SH-SY5Y (cell line): Measurements from ENCODE around the gene SMARCA2.

ENCODE experiments used
- GATA2 ChIP-seq: IDR thresholded peaks from 2 replicates; pipeline ENCODE4 v1.6.1; 2011; ENCODE audit warnings: mild to moderate bottlenecking, low read depth, low read length
- GATA3 ChIP-seq: IDR thresholded peaks from 2 replicates; pipeline ENCODE4 v1.6.1; 2011; ENCODE audit warnings: low read depth, mild to moderate bottlenecking, low read length, moderate library complexity

DNA sequence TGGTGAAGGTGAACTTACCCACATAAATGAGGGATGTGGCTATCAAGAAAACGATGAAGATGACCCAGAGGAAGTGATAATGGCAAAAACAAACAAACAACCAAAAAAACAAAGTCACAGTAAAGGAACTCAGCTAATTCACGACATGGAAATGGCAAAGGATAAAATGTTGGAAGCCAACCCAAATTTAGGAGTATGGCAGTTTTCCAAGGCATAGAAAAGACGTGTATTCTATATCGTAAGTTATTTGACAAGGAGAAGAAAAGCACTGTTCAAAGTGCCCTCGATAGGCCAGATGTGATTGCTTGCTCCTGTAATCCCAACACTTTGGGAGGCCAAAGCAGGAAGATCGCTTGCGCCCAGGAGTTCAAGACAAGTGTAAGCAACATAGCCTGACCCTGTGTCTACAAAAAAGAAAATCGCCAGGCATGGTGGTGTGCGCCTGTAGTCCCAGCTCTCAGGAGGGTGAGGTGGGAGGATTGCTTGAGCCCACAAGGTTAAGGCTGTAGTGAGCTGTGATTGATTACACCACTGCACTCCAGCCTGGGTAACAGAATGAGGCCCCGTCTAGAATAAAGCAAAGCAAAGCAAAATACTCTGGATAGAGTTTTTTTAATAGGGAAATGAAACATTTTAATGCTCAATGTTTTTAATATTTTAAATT lies 138.0 kb downstream of the SMARCA2 start:
- no peak for TF ChIP-seq GATA2
- TF ChIP-seq GATA3 = no peak
